ENCODE results near the gene ARHGEF7.

The ARHGEF7 gene

DNA sequence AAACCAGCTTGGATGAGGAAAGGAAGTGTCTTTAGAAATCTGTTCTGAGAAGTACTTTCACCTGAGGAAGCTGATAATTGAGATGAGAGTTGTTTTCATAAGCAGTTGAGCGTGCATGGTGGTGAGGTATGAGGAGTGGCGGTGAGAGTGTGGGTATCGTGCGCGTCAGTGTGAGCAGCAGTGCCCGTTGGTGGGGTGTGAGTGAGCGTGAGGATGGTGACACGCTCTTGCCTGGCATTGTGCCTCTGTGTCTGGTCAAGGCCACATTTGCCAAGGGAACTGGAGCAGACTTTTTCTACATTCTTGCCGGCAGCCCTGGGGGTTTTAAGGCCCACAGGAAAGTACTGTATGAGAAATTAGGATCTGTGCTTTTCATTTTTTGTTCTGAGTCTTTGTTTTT is 168.9 kb downstream of the ARHGEF7 start:
- Histone ChIP-seq H3K4me3 (no peak overlapping the region), H3K27ac (peak overlapping the region; percentile 87 to 90)
- no peak for DNase-seq (ENCODE audit: low spot score)
- no peak for TF ChIP-seq CTCF (IDR thresholded peaks at IDR 0.05)

DNA sequence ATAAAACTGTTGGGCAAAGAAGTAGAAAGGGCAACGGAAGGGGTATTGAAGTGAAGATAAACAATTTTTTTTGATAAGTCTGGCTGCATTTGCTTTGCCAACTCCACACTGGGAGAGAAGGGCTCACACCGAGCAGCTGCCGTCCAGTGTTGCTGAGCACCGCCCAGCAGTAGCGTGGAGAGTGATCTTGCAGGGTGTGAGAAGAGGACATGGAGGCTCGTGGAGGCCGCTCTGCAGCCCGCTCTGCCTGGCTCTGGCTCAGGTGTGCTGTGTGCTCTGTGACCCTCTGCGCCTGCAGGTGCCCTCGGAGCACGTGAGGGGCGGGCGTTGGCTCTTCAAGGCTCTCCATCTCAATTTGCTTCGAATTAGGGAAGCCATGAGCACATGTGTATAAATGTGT is 169.5 kb downstream of the ARHGEF7 start:
- DNase-seq (ENCODE audit: low spot score): no peak
- no peak for TF ChIP-seq CTCF (IDR thresholded peaks at IDR 0.05)
- Histone ChIP-seq H3K4me3 (no peak overlapping the region), H3K27ac (peak overlapping the region; percentile 87 to 90)

DNA sequence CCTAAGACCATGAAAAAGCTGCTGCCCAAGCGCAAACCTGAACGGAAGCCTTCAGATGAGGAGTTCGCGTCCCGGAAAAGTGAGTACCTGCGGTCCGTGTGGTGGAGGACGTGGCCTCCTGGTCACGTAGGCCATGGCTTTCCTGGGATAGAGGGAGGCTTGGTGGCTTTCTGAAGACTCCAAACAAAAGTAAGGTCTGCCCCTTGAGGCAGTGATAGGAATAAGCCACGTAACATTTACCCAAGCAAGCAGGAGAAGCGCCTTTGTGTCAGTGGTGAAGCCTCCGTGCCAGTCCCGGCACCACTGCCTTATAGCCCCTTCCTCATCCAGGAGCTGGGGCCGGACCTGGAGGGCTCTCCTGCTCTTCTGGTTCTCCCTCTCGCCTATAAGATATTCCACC is 171.1 kb downstream of the ARHGEF7 start:
- no peak for DNase-seq (ENCODE audit: low spot score)
- Histone ChIP-seq H3K27ac (no peak overlapping the region), H3K4me3 (no peak overlapping the region)
- TF ChIP-seq CTCF (IDR thresholded peaks at IDR 0.05): no peak

GRCh38 chr13:111286749-111287148 is 171.6 kb downstream of the ARHGEF7 start:
- H3K27ac ChIP-seq: no peak overlapping the region
- no peak for DNase-seq (ENCODE audit: low spot score)
- H3K4me3 ChIP-seq: no peak overlapping the region
- TF ChIP-seq CTCF (IDR thresholded peaks at IDR 0.05): no peak

DNA sequence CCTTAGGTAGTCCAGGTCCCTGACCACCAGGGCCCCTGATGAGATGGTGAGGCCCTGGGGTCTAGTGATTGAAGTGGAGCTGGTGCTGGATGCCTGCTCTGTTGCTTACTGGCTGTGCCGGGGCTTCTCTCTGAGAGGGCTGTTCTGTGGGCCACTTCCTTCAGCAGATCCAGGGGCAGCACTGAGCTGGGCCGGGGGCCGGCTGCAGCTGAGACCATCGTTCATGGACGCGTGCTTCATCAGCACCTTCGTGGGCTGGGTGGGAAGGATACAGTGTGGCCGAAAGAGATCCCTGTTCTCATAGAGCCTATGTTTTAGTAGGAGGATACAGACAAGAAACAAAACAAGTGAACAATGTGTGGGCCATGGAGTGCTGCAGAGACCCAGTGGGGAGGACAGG is 172.1 kb downstream of the ARHGEF7 start:
- TF ChIP-seq CTCF (IDR thresholded peaks at IDR 0.05): no peak
- Histone ChIP-seq H3K27ac (no peak overlapping the region), H3K4me3 (no peak overlapping the region)
- no peak for DNase-seq (ENCODE audit: low spot score)

DNA sequence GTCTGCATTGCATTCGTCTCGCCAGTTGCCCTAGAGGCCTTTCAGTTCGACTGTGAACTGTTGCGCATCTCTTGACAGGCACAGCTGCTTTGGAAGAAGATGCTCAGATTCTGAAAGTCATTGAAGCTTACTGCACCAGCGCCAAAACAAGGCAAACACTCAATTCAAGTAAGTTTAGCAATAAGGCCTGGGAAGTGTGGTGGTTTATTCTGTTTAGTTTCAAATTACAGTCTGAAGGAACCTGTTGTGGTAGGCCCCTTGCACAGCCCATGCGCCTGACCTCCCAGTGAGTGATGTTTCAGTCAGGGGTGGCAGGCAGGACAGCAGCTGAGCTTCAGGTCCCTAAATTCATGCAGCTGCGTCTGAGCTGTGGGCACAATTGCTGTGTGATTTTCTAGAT is 173.2 kb downstream of the ARHGEF7 start:
- H3K27ac ChIP-seq: no peak overlapping the region
- no peak overlapping the region for H3K4me3 ChIP-seq
- no peak for TF ChIP-seq CTCF (IDR thresholded peaks at IDR 0.05)
- DNase-seq (ENCODE audit: low spot score): no peak

- TF ChIP-seq CTCF (IDR thresholded peaks at IDR 0.05): no peak
- no peak overlapping the region for H3K4me3 ChIP-seq
- no peak overlapping the region for H3K27ac ChIP-seq
- DNase-seq (ENCODE audit: low spot score): no peak
These were observed 174.1 kb downstream of the ARHGEF7 start for GRCh38 chr13:111289251-111289650.
